GM12878 (cell line): ENCODE data around the gene ACP3. TPM values are rescaled to one million over a fixed set of nuclear protein-coding genes. Genes with fewer than 3 reads are reported as not detected.

Experiments used
- ASH2L ChIP-seq: fragments of 300-600, 200-600 bp; sonication (generic); IDR thresholded peaks from 2 replicates; pipeline ENCODE4 v1.6.1; 2017; ENCODE audit warnings: low read depth, mild to moderate bottlenecking, borderline replicate concordance
- ATF7 ChIP-seq: fragments of 450-650 bp; IDR thresholded peaks from 2 replicates; pipeline ENCODE4 v1.6.1; 2016; ENCODE audit warnings: low read depth, mild to moderate bottlenecking
- BHLHE40 ChIP-seq, 2 experiments: fragments of 450-650 bp in 1 of 2; IDR thresholded peaks; 2 replicates each; pipeline ENCODE4 v1.6.1; 2011 to 2017; ENCODE audit warnings: low read depth in 2 of 2, borderline replicate concordance in 1 of 2, improper control_type of control experiment in 1 of 2, low read length in 1 of 2, mild to moderate bottlenecking in 1 of 2
- EED ChIP-seq: sonication (generic); IDR thresholded peaks from 2 replicates; pipeline ENCODE4 v1.6.1; 2016; ENCODE audit warnings: antibody characterized with exemption, low read depth
- HCFC1 ChIP-seq: fragments of 150-350 bp; IDR thresholded peaks from 2 replicates; pipeline ENCODE4 v1.6.1; 2014; ENCODE audit warnings: low read length
- MXI1 ChIP-seq: fragments of 150-350 bp; IDR thresholded peaks from 2 replicates; pipeline ENCODE4 v1.6.1; 2011; ENCODE audit warnings: low read depth, mild to moderate bottlenecking, inconsistent platforms, low read length, improper control_type of control experiment
- MYB ChIP-seq: fragments of 150-350 bp; IDR thresholded peaks from 2 replicates; pipeline ENCODE4 v1.6.1; 2014; ENCODE audit warnings: mild to moderate bottlenecking, low read depth, low read length, borderline replicate concordance
- POLR2AphosphoS2 ChIP-seq: IDR thresholded peaks from 2 replicates; pipeline ENCODE4 v1.6.1; 2011; ENCODE audit warnings: low read depth, mild to moderate bottlenecking, low read length, improper control_type of control experiment, moderate library complexity
- SRF ChIP-seq, 2 experiments: IDR thresholded peaks; 2 replicates each; pipeline ENCODE4 v1.6.1; 2011; ENCODE audit warnings: low read depth in 2 of 2, low read length in 2 of 2, mild to moderate bottlenecking in 1 of 2, moderate library complexity in 1 of 2
- TCF3 ChIP-seq: IDR thresholded peaks from 2 replicates; pipeline ENCODE4 v1.6.1; 2012; ENCODE audit warnings: low read depth, mild to moderate bottlenecking, low read length, borderline replicate concordance; ENCODE audit not compliant: insufficient read depth
- ZNF384 ChIP-seq: IDR thresholded peaks from 2 replicates; pipeline ENCODE4 v1.6.1; 2012; ENCODE audit warnings: low read depth, mild to moderate bottlenecking, low read length, improper control_type of control experiment, borderline replicate concordance
- polyA plus RNA-seq, 11 experiments: library from polyadenylated mRNA; depleted of rRNA in 4 of 11; unstranded in 6 of 11; stranded (reverse) in 5 of 11; fragments of >200 nt; fragmentation: Nextera tagmentation in 4 of 11; fragmentation: Illumina TruSeq in 1 of 11; extraction: Ambion mirVana in 4 of 11; extraction: Trizol in 1 of 11; gene quantifications; 1 replicate in 1 of 11; 2 replicates in 10 of 11; pipeline versions ENCODE4 v1.2.1 to v1.2.3, GENCODE V29; 2011 to 2016; ENCODE audit warnings: inconsistent platforms in 2 of 11, missing spikeins in 2 of 11, low read depth in 1 of 11
- total RNA-seq, 4 experiments: library from RNA; depleted of rRNA in 3 of 4; stranded (reverse); fragments of >200 nt in 3 of 4; fragmentation: Illumina TruSeq in 1 of 4; extraction: Trizol in 1 of 4; gene quantifications; 2 replicates each; pipeline versions ENCODE4 v1.2.1 to v1.2.3, GENCODE V29; 2013 to 2021
- TF ChIP-seq, protein P1 (sequence below): fragments of 150-350 bp; IDR thresholded peaks from 2 replicates; pipeline ENCODE4 v1.6.1; 2014; ENCODE audit warnings: mild to moderate bottlenecking, low read depth, low read length

Gene ACP3
- total and polyA plus RNA-seq, 10 of the 15 experiments (the other 5 are each of a cell fraction or from before 2014, with no cell fraction given) = 0.05 to 0.41 TPM; not detected in 8

DNA sequence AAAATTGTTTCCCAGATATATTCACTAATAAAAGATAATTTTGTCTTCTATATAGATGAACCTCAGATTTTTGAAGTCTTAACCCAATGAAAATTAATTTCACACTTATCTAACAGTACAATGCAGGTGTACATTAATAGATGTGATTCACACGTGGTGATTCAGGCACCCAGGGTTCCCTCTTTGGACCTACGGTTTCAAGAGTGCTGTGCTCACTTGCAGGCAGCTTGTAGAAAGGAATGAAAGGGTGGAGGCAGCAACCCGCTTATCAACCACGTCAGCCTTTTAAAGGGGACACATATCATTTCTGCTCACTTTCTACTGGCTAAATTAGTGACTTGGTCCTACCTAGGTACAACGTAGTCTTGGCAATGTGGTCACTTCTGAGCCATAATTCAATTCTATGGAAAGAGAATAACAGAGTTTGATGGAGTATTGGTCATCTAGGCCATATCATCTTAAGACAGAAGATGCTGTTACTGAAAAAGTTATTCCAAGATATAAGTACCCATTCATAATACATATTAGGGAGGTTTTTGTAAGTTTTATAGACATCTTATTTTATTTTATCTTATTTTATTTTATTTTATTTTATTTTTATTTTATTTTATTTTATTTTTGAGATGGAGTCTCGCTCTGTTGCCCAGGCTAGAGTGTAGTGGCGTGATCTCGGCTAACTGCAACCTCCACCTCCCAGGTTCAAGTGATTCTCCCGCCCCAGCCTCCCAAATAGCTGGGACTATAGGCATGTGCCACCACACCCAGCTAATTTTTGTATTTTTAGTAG lies 37.9 kb downstream of the ACP3 start (continued):
- TF ChIP-seq, protein P1, sequence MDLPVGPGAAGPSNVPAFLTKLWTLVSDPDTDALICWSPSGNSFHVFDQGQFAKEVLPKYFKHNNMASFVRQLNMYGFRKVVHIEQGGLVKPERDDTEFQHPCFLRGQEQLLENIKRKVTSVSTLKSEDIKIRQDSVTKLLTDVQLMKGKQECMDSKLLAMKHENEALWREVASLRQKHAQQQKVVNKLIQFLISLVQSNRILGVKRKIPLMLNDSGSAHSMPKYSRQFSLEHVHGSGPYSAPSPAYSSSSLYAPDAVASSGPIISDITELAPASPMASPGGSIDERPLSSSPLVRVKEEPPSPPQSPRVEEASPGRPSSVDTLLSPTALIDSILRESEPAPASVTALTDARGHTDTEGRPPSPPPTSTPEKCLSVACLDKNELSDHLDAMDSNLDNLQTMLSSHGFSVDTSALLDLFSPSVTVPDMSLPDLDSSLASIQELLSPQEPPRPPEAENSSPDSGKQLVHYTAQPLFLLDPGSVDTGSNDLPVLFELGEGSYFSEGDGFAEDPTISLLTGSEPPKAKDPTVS = no peak
- no peak for TF ChIP-seq HCFC1
- TF ChIP-seq POLR2AphosphoS2 = no peak
- no peak for TF ChIP-seq TCF3
- no peak for TF ChIP-seq BHLHE40 (IDR thresholded peaks at IDR 0.05; ENCODE audit: borderline replicate concordance in 1 of 2, low read depth in 2 of 2, low read length in 1 of 2)
- TF ChIP-seq SRF (IDR thresholded peaks at IDR 0.05; ENCODE audit: low read depth in 2 of 2, low read length in 2 of 2) = no peak
- TF ChIP-seq ZNF384 = no peak
- no peak for TF ChIP-seq MYB
- TF ChIP-seq ATF7 = no peak
- no peak for TF ChIP-seq EED
- no peak for TF ChIP-seq ASH2L
- no peak for TF ChIP-seq MXI1
